Measurements from ENCODE around the gene B3GNT9. TPM values are rescaled to one million over a fixed set of nuclear protein-coding genes. Genes with fewer than 3 reads are reported as not detected.

The B3GNT9 gene
- total and polyA plus RNA-seq, 4 experiments from 2014 or later: 10.0 to 11.8 (median 10.2) TPM

- Mint-ChIP-seq H3K36me3 (peaks cover 21 to 30% of the 10 kb centered on the region in 2 donors), H3K9me3 (peaks cover 0 to 5% (median 0%) of the 10 kb centered on the region in 8 donors), H3K4me3 (peak overlapping the region; percentile 12 to 63 (median 48)), H3K4me1 (peaks cover 15 to 39% (median 24%) of the 10 kb centered on the region in 4 donors), H3K27ac (peak overlapping the region in 3 of 7 donors; percentile 46 to 54 (median 48)), H3K27me3 (no peaks in the 10 kb centered on the region)
- H3K4me1 ChIP-seq (ENCODE audit: insufficient read depth, low read length): peaks cover 17% of the 10 kb centered on the region
- ChIA-PET POLR2A (ENCODE audit: partially characterized antibody) (interaction anchor here (1.1 to 7.2 kb wide), 4 partner anchors 9 to 131 kb away, joined by 3 to 174 read pairs (median 6); partner anchors contain the start of genes FBXL8, HSF4, NOL3 and TRADD), CTCF (ENCODE audit: partially characterized antibody) (interaction anchor here (0.9 to 13.4 kb wide), 3 partner anchors 36 to 133 kb away, joined by 3 to 187 read pairs (median 5); partner anchors contain the start of gene TMEM208)
- H3K27me3 ChIP-seq (ENCODE audit: insufficient read depth, low read length): no peaks in the 10 kb centered on the region
- peaks cover 13% of the 10 kb centered on the region for H3K36me3 ChIP-seq (ENCODE audit: insufficient read depth, low read length)
- no peak overlapping the region for H3K4me3 ChIP-seq (ENCODE audit: low read length in 2 of 2)
- H3K27ac ChIP-seq (ENCODE audit: low read depth, low read length): no peak overlapping the region
- intact Hi-C loops (cut with micrococcal nuclease): no loop called here
- H3K9me3 ChIP-seq (ENCODE audit: control insufficient read depth in 1 of 2, low read length in 2 of 2): no peaks in the 10 kb centered on the region
- DNase-seq: no peak
These were observed 2.0 kb downstream of the B3GNT9 start for GRCh38 chr16:67148656-67149275.

GRCh38 chr16:67148221-67148620, 2.6 kb downstream of the B3GNT9 start:
- H3K4me3 ChIP-seq (ENCODE audit: low read length in 2 of 2): no peak overlapping the region
- ChIA-PET CTCF (ENCODE audit: partially characterized antibody) (interaction anchor here (1.7 to 13.4 kb wide), 2 partner anchors 37 to 132 kb away, joined by 5 to 187 read pairs; no protein-coding TSS in a partner anchor), POLR2A (ENCODE audit: partially characterized antibody) (interaction anchor here (1.1 kb wide), 1 partner anchor 15 kb away, joined by 4 read pairs; no protein-coding TSS in a partner anchor)
- Mint-ChIP-seq H3K4me3 (peak overlapping the region in 6 of 8 donors; percentile 12 to 62 (median 34)), H3K27ac (peak overlapping the region in 3 of 7 donors; percentile 41 to 50 (median 46)), H3K36me3 (peaks cover 21 to 34% of the 10 kb centered on the region in 2 donors), H3K4me1 (peaks cover 12 to 34% (median 20%) of the 10 kb centered on the region in 4 donors), H3K9me3 (peaks cover 0 to 5% (median 0%) of the 10 kb centered on the region in 8 donors), H3K27me3 (no peaks in the 10 kb centered on the region)
- peaks cover 16% of the 10 kb centered on the region for H3K4me1 ChIP-seq (ENCODE audit: insufficient read depth, low read length)
- peaks cover 13% of the 10 kb centered on the region for H3K36me3 ChIP-seq (ENCODE audit: insufficient read depth, low read length)
- H3K27me3 ChIP-seq (ENCODE audit: insufficient read depth, low read length): no peaks in the 10 kb centered on the region
- no peak for DNase-seq
- intact Hi-C loops (cut with micrococcal nuclease): no loop called here
- H3K9me3 ChIP-seq (ENCODE audit: control insufficient read depth in 1 of 2, low read length in 2 of 2): no peaks in the 10 kb centered on the region
- H3K27ac ChIP-seq (ENCODE audit: low read depth, low read length): no peak overlapping the region

GRCh38 chr16:67147437-67148140, 3.2 kb downstream of the B3GNT9 start:
- intact Hi-C loops (cut with micrococcal nuclease): no loop called here
- Histone ChIP-seq H3K4me3 (ENCODE audit: low read length in 2 of 2) (no peak overlapping the region), H3K4me1 (ENCODE audit: insufficient read depth, low read length) (peaks cover 11% of the 10 kb centered on the region), H3K27me3 (ENCODE audit: insufficient read depth, low read length) (no peaks in the 10 kb centered on the region), H3K27ac (ENCODE audit: low read depth, low read length) (no peak overlapping the region), H3K9me3 (ENCODE audit: control insufficient read depth in 1 of 2, low read length in 2 of 2) (no peaks in the 10 kb centered on the region), H3K36me3 (ENCODE audit: insufficient read depth, low read length) (peaks cover 13% of the 10 kb centered on the region)
- Mint-ChIP-seq H3K27me3 (no peaks in the 10 kb centered on the region), H3K4me3 (no peak overlapping the region), H3K9me3 (peaks cover 0 to 5% (median 0%) of the 10 kb centered on the region in 8 donors), H3K4me1 (peaks cover 6 to 28% (median 14%) of the 10 kb centered on the region in 4 donors), H3K36me3 (peaks cover 25 to 37% of the 10 kb centered on the region in 2 donors), H3K27ac (peak overlapping the region in 3 of 7 donors; percentile 50 to 85 (median 75))
- ChIA-PET CTCF (ENCODE audit: partially characterized antibody) (no interaction called here), POLR2A (ENCODE audit: partially characterized antibody) (interaction anchor here (1.1 kb wide), 1 partner anchor 16 kb away, joined by 4 read pairs; no protein-coding TSS in a partner anchor)
- DNase-seq: no peak

GRCh38 chr16:67146523-67147357, 4.1 kb downstream of the B3GNT9 start:
- intact Hi-C loops (cut with micrococcal nuclease): no loop called here
- CTCF ChIA-PET (ENCODE audit: partially characterized antibody): no interaction called here
- H3K4me1 Mint-ChIP-seq: peaks cover 5 to 21% (median 11%) of the 10 kb centered on the region in 4 donors
- DNase-seq: no peak
- H3K9me3 Mint-ChIP-seq: peaks cover 0 to 5% (median 0%) of the 10 kb centered on the region in 8 donors
- peak overlapping the region in 2 of 7 donors; percentile 12 to 63 for H3K27ac Mint-ChIP-seq
- H3K4me1 ChIP-seq (ENCODE audit: insufficient read depth, low read length): peaks cover 11% of the 10 kb centered on the region
- no peaks in the 10 kb centered on the region for H3K27me3 ChIP-seq (ENCODE audit: insufficient read depth, low read length)
- peaks cover 13% of the 10 kb centered on the region for H3K36me3 ChIP-seq (ENCODE audit: insufficient read depth, low read length)
- peaks cover 29 to 37% of the 10 kb centered on the region in 2 donors for H3K36me3 Mint-ChIP-seq
- H3K4me3 ChIP-seq (ENCODE audit: low read length in 2 of 2): no peak overlapping the region
- no peak overlapping the region for H3K27ac ChIP-seq (ENCODE audit: low read depth, low read length)
- POLR2A ChIA-PET (ENCODE audit: partially characterized antibody): interaction anchor here (1.1 kb wide), 1 partner anchor 17 kb away, joined by 4 read pairs; no protein-coding TSS in a partner anchor
- no peak overlapping the region for H3K4me3 Mint-ChIP-seq
- no peaks in the 10 kb centered on the region for H3K27me3 Mint-ChIP-seq
- no peaks in the 10 kb centered on the region for H3K9me3 ChIP-seq (ENCODE audit: control insufficient read depth in 1 of 2, low read length in 2 of 2)

GRCh38 chr16:67145746-67146145, 5.1 kb downstream of the B3GNT9 start:
- Histone ChIP-seq H3K27ac (ENCODE audit: low read depth, low read length) (no peak overlapping the region), H3K4me3 (ENCODE audit: low read length in 2 of 2) (no peak overlapping the region), H3K9me3 (ENCODE audit: control insufficient read depth in 1 of 2, low read length in 2 of 2) (no peaks in the 10 kb centered on the region), H3K27me3 (ENCODE audit: insufficient read depth, low read length) (no peaks in the 10 kb centered on the region), H3K36me3 (ENCODE audit: insufficient read depth, low read length) (peaks cover 21% of the 10 kb centered on the region), H3K4me1 (ENCODE audit: insufficient read depth, low read length) (peaks cover under 1% of the 10 kb centered on the region)
- no peak for DNase-seq
- POLR2A ChIA-PET (ENCODE audit: partially characterized antibody): no interaction called here
- Mint-ChIP-seq H3K27me3 (no peaks in the 10 kb centered on the region), H3K9me3 (peaks cover 0 to 5% (median 0%) of the 10 kb centered on the region in 8 donors), H3K4me3 (no peak overlapping the region), H3K36me3 (peaks cover 34 to 42% of the 10 kb centered on the region in 2 donors), H3K4me1 (peaks cover 2 to 12% (median 4%) of the 10 kb centered on the region in 4 donors), H3K27ac (peak overlapping the region in 2 of 7 donors; percentile 22 to 77)
- intact Hi-C loops (cut with micrococcal nuclease): no loop called here
- CTCF ChIA-PET (ENCODE audit: partially characterized antibody): interaction anchor here (0.8 kb wide), 1 partner anchor 10 kb away, joined by 3 read pairs; no protein-coding TSS in a partner anchor

GRCh38 chr16:67144943-67145342, 5.9 kb downstream of the B3GNT9 start:
- H3K4me1 Mint-ChIP-seq: peaks cover 2 to 12% (median 4%) of the 10 kb centered on the region in 4 donors
- Histone ChIP-seq H3K27ac (ENCODE audit: low read depth, low read length) (no peak overlapping the region), H3K4me1 (ENCODE audit: insufficient read depth, low read length) (no peaks in the 10 kb centered on the region), H3K9me3 (ENCODE audit: control insufficient read depth in 1 of 2, low read length in 2 of 2) (no peaks in the 10 kb centered on the region), H3K36me3 (ENCODE audit: insufficient read depth, low read length) (peaks cover 29% of the 10 kb centered on the region), H3K4me3 (ENCODE audit: low read length in 2 of 2) (no peak overlapping the region), H3K27me3 (ENCODE audit: insufficient read depth, low read length) (no peaks in the 10 kb centered on the region)
- no peak overlapping the region for H3K4me3 Mint-ChIP-seq
- intact Hi-C loops (cut with micrococcal nuclease): no loop called here
- H3K9me3 Mint-ChIP-seq: peaks cover 0 to 5% (median 0%) of the 10 kb centered on the region in 8 donors
- peaks cover 42 to 50% of the 10 kb centered on the region in 2 donors for H3K36me3 Mint-ChIP-seq
- POLR2A ChIA-PET (ENCODE audit: partially characterized antibody): interaction anchor here (1.0 to 1.7 kb wide), 2 partner anchors 9 to 15 kb away, joined by 3 to 4 read pairs; partner anchors contain the start of genes FBXL8 and TRADD
- peak overlapping the region in 3 of 7 donors; percentile 16 to 79 (median 53) for H3K27ac Mint-ChIP-seq
- no peak for DNase-seq
- no peaks in the 10 kb centered on the region for H3K27me3 Mint-ChIP-seq
- CTCF ChIA-PET (ENCODE audit: partially characterized antibody): interaction anchor here (0.8 kb wide), 1 partner anchor 10 kb away, joined by 3 read pairs; no protein-coding TSS in a partner anchor

All from CD4-positive, alpha-beta memory T cell (primary cell).